ENCODE data around the gene ADGRL4. TPM values are rescaled to one million over a fixed set of nuclear protein-coding genes. Genes with fewer than 3 reads are reported as not detected.

Gene ADGRL4
- polyA plus RNA-seq, 1 donor (not counting 4 experiments of a cell fraction or from before 2014, with no cell fraction given), result not detected

GRCh38 chr1:79042117-79042516, 35.6 kb upstream of the ADGRL4 start:
- FAIRE-seq, result no peak
- Histone ChIP-seq H3K9me3 (ENCODE audit: control insufficient read depth, low read depth, low read length) (no peaks in the 10 kb centered on the region), H3K27me3 (ENCODE audit: control insufficient read depth, extremely low read depth, insufficient read depth, low read length) (no peaks in the 10 kb centered on the region), H3K79me2 (ENCODE audit: control insufficient read depth, insufficient read depth, low read length) (no peaks in the 10 kb centered on the region), H3K4me2 (ENCODE audit: control insufficient read depth, extremely low read depth, insufficient read depth, low read depth, low read length) (no peak overlapping the region), H3K9me1 (ENCODE audit: control insufficient read depth, extremely low read depth, insufficient read depth, low read length) (no peaks in the 10 kb centered on the region), H2AFZ (ENCODE audit: control insufficient read depth, low read length) (no peak overlapping the region), H3K36me3 (ENCODE audit: control insufficient read depth in 2 of 2, extremely low read depth in 1 of 2, insufficient read depth in 2 of 2, low read length in 2 of 2) (no peaks in the 10 kb centered on the region), H4K20me1 (ENCODE audit: control insufficient read depth, extremely low read depth, insufficient read depth, low read length) (no peaks in the 10 kb centered on the region), H3K4me3 (ENCODE audit: control insufficient read depth in 2 of 3, extremely low read depth in 1 of 3, insufficient read depth in 2 of 3, low read depth in 1 of 3, low read length in 3 of 3) (no peak overlapping the region), H3K4me1 (ENCODE audit: control insufficient read depth, extremely low read depth, insufficient read depth, low read length) (no peaks in the 10 kb centered on the region), H3K9ac (ENCODE audit: control insufficient read depth, extremely low read depth, insufficient read depth, low read length) (no peak overlapping the region), H3K27ac (ENCODE audit: control insufficient read depth, insufficient read depth, low read length) (no peak overlapping the region)
- TF ChIP-seq CTCF (optimal IDR thresholded peaks at IDR 0.05 in 1 of 3, IDR thresholded peaks at IDR 0.05 in 1 of 3, conservative IDR thresholded peaks at IDR 0.05 in 1 of 3; ENCODE audit: extremely low read depth in 1 of 3, insufficient read depth in 2 of 3, low read length in 3 of 3), result no peak
- no peak for TF ChIP-seq EZH2 (IDR thresholded peaks at IDR 0.05; ENCODE audit: low read length)
- DNase-seq (ENCODE audit: low read depth, low spot score), result no peak
- dilution Hi-C loops (cut with MboI; ENCODE audit: extremely low pct_ligation_motif_present, low sequenced_read_pairs), result no loop called here

GRCh38 chr1:79041666-79042065, 35.1 kb upstream of the ADGRL4 start:
- TF ChIP-seq EZH2 (IDR thresholded peaks at IDR 0.05; ENCODE audit: low read length) (no peak), CTCF (optimal IDR thresholded peaks at IDR 0.05 in 1 of 3, IDR thresholded peaks at IDR 0.05 in 1 of 3, conservative IDR thresholded peaks at IDR 0.05 in 1 of 3; ENCODE audit: extremely low read depth in 1 of 3, insufficient read depth in 2 of 3, low read length in 3 of 3) (no peak)
- Histone ChIP-seq H3K4me1 (ENCODE audit: control insufficient read depth, extremely low read depth, insufficient read depth, low read length) (no peaks in the 10 kb centered on the region), H3K9me1 (ENCODE audit: control insufficient read depth, extremely low read depth, insufficient read depth, low read length) (no peaks in the 10 kb centered on the region), H3K27me3 (ENCODE audit: control insufficient read depth, extremely low read depth, insufficient read depth, low read length) (no peaks in the 10 kb centered on the region), H3K36me3 (ENCODE audit: control insufficient read depth in 2 of 2, extremely low read depth in 1 of 2, insufficient read depth in 2 of 2, low read length in 2 of 2) (no peaks in the 10 kb centered on the region), H2AFZ (ENCODE audit: control insufficient read depth, low read length) (no peak overlapping the region), H3K79me2 (ENCODE audit: control insufficient read depth, insufficient read depth, low read length) (no peaks in the 10 kb centered on the region), H3K9me3 (ENCODE audit: control insufficient read depth, low read depth, low read length) (no peaks in the 10 kb centered on the region), H3K9ac (ENCODE audit: control insufficient read depth, extremely low read depth, insufficient read depth, low read length) (no peak overlapping the region), H3K27ac (ENCODE audit: control insufficient read depth, insufficient read depth, low read length) (no peak overlapping the region), H3K4me3 (ENCODE audit: control insufficient read depth in 2 of 3, extremely low read depth in 1 of 3, insufficient read depth in 2 of 3, low read depth in 1 of 3, low read length in 3 of 3) (no peak overlapping the region), H3K4me2 (ENCODE audit: control insufficient read depth, extremely low read depth, insufficient read depth, low read depth, low read length) (no peak overlapping the region), H4K20me1 (ENCODE audit: control insufficient read depth, extremely low read depth, insufficient read depth, low read length) (no peaks in the 10 kb centered on the region)
- DNase-seq (ENCODE audit: low read depth, low spot score), result no peak
- FAIRE-seq, result no peak
- dilution Hi-C loops (cut with MboI; ENCODE audit: extremely low pct_ligation_motif_present, low sequenced_read_pairs), result no loop called here
